LNCaP clone FGC (cell line): ENCODE measurements around the gene GPR63.

Source experiments
- DNase-seq: peaks from one replicate; pipeline ENCODE4 v3.0.0-alpha.2; 2011; ENCODE audit warnings: low read depth
- H3K4me3 ChIP-seq: 2 replicates; pipeline ENCODE4 v1.5.1; 2011; ENCODE audit warnings: mild to moderate bottlenecking, low read depth, low read length, control low read depth
- CTCF ChIP-seq: IDR thresholded peaks from 2 replicates; pipeline ENCODE4 v1.5.1; 2012; ENCODE audit warnings: mild to moderate bottlenecking; ENCODE audit not compliant: control insufficient read depth, insufficient read depth; ENCODE audit errors: extremely low read depth

Gene GPR63

DNA sequence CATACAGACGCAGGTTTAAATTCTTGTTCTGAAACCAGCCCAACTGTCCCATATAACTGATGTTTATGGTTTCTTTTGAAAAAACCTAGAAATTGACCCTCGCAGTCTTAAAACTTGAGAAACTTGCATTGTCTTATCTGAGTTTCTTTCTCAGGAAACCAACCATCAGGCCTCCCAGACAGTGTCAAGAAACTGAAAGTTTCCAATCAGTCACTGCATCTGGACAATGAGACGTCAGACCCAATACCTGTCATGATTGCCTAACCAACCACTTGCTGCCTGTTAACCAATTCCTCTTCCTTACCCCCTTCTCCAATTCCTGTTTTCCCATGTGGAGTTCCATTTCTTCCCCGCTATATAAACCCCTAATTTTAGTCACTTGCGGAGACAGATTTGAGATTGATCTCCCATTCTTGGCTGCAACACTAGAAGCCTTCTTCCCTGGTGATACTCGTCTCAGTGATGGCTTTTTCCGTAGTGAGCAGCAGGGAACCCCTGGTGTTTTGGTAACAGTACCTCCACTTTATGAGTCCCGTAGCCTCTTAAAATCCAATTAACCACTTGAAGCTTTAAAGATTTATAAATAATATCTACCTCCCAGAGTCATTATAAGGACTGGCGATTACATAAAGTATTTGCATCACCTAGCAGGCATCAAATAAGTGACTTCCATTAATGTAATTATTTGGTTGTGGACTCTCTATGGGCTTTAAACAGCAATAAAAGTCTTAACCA lies 49.3 kb downstream of the GPR63 start:
- H3K4me3 ChIP-seq, result no peak overlapping the region
- no peak for TF ChIP-seq CTCF
- no peak for DNase-seq

- no peak for TF ChIP-seq CTCF
- no peak overlapping the region for H3K4me3 ChIP-seq
- DNase-seq, result no peak
These were observed 50.9 kb downstream of the GPR63 start for GRCh38 chr6:96786336-96786735.

- H3K4me3 ChIP-seq, result no peak overlapping the region
- peak; percentile 63 for DNase-seq
- no peak for TF ChIP-seq CTCF
These were observed 52.6 kb downstream of the GPR63 start for GRCh38 chr6:96784650-96785049.

DNA sequence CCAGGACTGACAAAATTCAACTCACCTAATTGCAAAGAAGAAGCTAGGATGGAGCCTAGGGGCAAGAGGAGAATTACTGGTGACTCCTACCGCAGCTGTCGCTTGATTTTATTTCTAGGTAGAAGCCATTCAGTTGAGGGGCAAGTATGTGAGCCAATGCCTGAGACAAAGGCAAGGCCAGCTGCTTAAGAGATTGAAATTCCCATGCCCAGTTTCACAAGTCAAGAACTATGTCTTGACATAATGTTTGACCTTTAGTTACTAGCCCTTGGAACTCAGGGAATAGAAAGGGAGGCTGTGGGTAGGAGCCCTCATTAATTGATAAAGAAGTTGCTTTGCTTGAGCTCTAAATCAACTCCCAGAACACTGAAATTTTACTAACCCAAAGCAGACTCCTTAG lies 54.0 kb downstream of the GPR63 start:
- TF ChIP-seq CTCF, result no peak
- DNase-seq, result no peak
- H3K4me3 ChIP-seq, result no peak overlapping the region

DNA sequence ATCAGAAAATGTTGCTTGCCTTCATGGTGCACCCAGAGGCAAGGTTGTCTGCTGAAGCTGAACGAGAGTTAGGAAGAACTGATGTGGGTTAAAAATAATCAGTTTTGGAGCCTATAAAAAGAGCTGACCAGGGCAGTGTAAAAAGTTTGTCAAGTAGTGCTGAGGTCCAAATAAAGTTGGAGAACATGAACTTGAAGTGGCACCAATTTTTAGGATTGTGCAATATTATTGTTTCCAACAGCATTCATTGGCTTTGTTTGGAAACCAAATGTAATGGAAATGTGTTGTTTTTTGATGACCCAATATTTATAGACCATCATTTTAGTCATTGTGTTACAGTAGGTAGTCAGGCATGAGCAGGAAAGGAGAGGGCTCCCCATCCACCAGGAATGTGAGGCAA lies 55.7 kb downstream of the GPR63 start:
- TF ChIP-seq CTCF, result no peak
- H3K4me3 ChIP-seq, result no peak overlapping the region
- no peak for DNase-seq

GRCh38 chr6:96777113-96777512 lies 60.2 kb downstream of the GPR63 start:
- no peak overlapping the region for H3K4me3 ChIP-seq
- TF ChIP-seq CTCF, result no peak
- no peak for DNase-seq
